Upper lobe of left lung (tissue), 6 donors: ENCODE measurements around the gene MNAT1. TPM values are rescaled to one million over a fixed set of nuclear protein-coding genes. Genes with fewer than 3 reads are reported as not detected.
A peak's percentile ranks its signal among the peaks of the same experiment; 100 is the strongest.

Experiments used
- ATAC-seq, 2 donors: fragments of 200-7000 bp; cut with Tn5 transposase; one replicate each; pipeline ENCODE4 v1.9.1; 2022; ENCODE audit warnings: mild to moderate bottlenecking in 2 of 2, moderate library complexity in 2 of 2; ENCODE audit not compliant: low FRiP score in 2 of 2
- DNase-seq, 2 donors: peaks; one replicate each; pipeline ENCODE4 v3.0.0-alpha.2; 2019 to 2020
- H3K27ac ChIP-seq, 4 donors: fragments of 200-600 bp; sonication (generic); one replicate each; pipeline ENCODE4 v1.5.1; 2016 to 2019
- H3K27me3 ChIP-seq, 4 donors: fragments of 200-600 bp; sonication (generic); one replicate each; pipeline ENCODE4 v1.5.1; 2017 to 2019
- H3K36me3 ChIP-seq, 4 donors: fragments of 200-600 bp; sonication (generic); one replicate each; pipeline ENCODE4 v1.5.1; 2016 to 2019
- H3K4me1 ChIP-seq, 4 donors: fragments of 200-600 bp; sonication (generic); one replicate each; pipeline ENCODE4 v1.5.1; 2018 to 2019
- H3K4me3 ChIP-seq, 4 donors: fragments of 200-600 bp; sonication (generic); one replicate each; pipeline ENCODE4 v1.5.1; 2017 to 2019; ENCODE audit warnings: mild to moderate bottlenecking in 2 of 4, moderate library complexity in 1 of 4
- H3K9me3 ChIP-seq, 4 donors: fragments of 200-600 bp; sonication (generic); one replicate each; pipeline ENCODE4 v1.5.1; 2018 to 2019
- EP300 ChIP-seq, 4 donors: sonication (generic); formaldehyde crosslinking; IDR thresholded peaks; one replicate each; pipeline ENCODE4 v1.5.1; 2017; ENCODE audit warnings: antibody characterized with exemption in 4 of 4, control low read depth in 2 of 4
- POLR2A ChIP-seq, 4 donors: fragments of 450-650 bp; IDR thresholded peaks; one replicate each; pipeline ENCODE4 v1.5.1; 2016 to 2017; ENCODE audit warnings: antibody characterized with exemption in 4 of 4, mild to moderate bottlenecking in 2 of 4
- POLR2AphosphoS5 ChIP-seq, 2 donors: sonication (generic); formaldehyde crosslinking; IDR thresholded peaks; one replicate each; pipeline ENCODE4 v1.5.1; 2017; ENCODE audit warnings: antibody characterized with exemption in 2 of 2
- WGBS, 2 donors: methylation state at CpG; one replicate each; pipeline ENCODE4 v1.1.5; 2017 to 2018; 5-methylcytosine and 5-hydroxymethylcytosine counted together
- total RNA-seq, 6 donors: library from RNA; depleted of rRNA in 4 of 6; stranded (reverse); fragments of >200 nt in 4 of 6; gene quantifications; one replicate each; pipeline versions ENCODE4 v1.1.0 to v1.2.1, GENCODE V29; 2016 to 2021
- TF ChIP-seq, protein P1 (sequence below), 6 experiments: fragments of 450-650 bp in 4 of 6; fragments of 200-600 bp in 2 of 6; sonication (generic) in 2 of 6; IDR thresholded peaks; one replicate each; pipeline ENCODE4 v1.5.1; 2016 to 2019; ENCODE audit warnings: antibody characterized with exemption in 6 of 6
- donor health status: DM: no; HTN: no; CAD: no; lungs with moderate emphysema.
- donor health status: DM: no; HTN: yes; CAD: no; lungs with severe emphysema.

The MNAT1 gene
- total RNA-seq, 6 donors from 2014 or later = 15.3 to 66.0 (median 19.9) TPM

GRCh38 chr14:60968099-60968498, 233.5 kb downstream of the MNAT1 start:
- Histone ChIP-seq H3K9me3 (no peaks in the 10 kb centered on the region), H3K27me3 (no peaks in the 10 kb centered on the region), H3K27ac (no peak overlapping the region), H3K4me3 (no peak overlapping the region), H3K4me1 (no peaks in the 10 kb centered on the region), H3K36me3 (peaks cover 0 to under 1% (median 0%) of the 10 kb centered on the region in 4 donors)
- ATAC-seq = no peak
- 88 to 90% methylated on average over 1 of the region's 1 CpG for WGBS, 2 donors
- TF ChIP-seq POLR2AphosphoS5 (IDR thresholded peaks at IDR 0.05) = no peak
- TF ChIP-seq, protein P1, sequence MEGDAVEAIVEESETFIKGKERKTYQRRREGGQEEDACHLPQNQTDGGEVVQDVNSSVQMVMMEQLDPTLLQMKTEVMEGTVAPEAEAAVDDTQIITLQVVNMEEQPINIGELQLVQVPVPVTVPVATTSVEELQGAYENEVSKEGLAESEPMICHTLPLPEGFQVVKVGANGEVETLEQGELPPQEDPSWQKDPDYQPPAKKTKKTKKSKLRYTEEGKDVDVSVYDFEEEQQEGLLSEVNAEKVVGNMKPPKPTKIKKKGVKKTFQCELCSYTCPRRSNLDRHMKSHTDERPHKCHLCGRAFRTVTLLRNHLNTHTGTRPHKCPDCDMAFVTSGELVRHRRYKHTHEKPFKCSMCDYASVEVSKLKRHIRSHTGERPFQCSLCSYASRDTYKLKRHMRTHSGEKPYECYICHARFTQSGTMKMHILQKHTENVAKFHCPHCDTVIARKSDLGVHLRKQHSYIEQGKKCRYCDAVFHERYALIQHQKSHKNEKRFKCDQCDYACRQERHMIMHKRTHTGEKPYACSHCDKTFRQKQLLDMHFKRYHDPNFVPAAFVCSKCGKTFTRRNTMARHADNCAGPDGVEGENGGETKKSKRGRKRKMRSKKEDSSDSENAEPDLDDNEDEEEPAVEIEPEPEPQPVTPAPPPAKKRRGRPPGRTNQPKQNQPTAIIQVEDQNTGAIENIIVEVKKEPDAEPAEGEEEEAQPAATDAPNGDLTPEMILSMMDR (IDR thresholded peaks at IDR 0.05) = no peak
- TF ChIP-seq EP300 (IDR thresholded peaks at IDR 0.05) = no peak
- TF ChIP-seq POLR2A (IDR thresholded peaks at IDR 0.05) = no peak
- no peak for DNase-seq

DNA sequence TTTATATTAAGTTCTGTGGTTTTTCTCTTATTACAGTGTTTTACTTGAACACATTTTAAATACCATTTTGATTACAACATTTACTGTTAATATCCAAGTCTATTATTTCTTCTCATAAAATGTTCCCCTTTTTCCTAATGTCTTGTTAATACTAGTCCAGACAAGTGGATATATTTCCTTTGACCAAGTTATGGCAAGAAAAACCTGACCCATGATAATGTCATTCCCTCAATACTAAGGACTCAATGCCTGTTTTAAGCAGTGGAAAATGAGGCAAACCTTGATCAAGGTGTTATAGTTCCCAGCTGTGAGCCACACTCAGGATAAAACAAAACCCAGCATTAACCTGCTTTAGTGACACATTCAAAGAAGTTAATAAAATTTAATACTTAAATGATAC, 234.1 kb downstream of the MNAT1 start:
- H3K27me3 ChIP-seq = no peaks in the 10 kb centered on the region
- ATAC-seq (no peak), DNase-seq (no peak)
- H3K36me3 ChIP-seq = peaks cover 0 to 4% (median 0%) of the 10 kb centered on the region in 4 donors
- H3K4me3 ChIP-seq = no peak overlapping the region
- H3K27ac ChIP-seq = no peak overlapping the region
- H3K9me3 ChIP-seq = no peaks in the 10 kb centered on the region
- no peaks in the 10 kb centered on the region for H3K4me1 ChIP-seq
- TF ChIP-seq POLR2AphosphoS5 (IDR thresholded peaks at IDR 0.05) = no peak
- no peak for TF ChIP-seq EP300 (IDR thresholded peaks at IDR 0.05)
- TF ChIP-seq POLR2A (IDR thresholded peaks at IDR 0.05) = no peak
- TF ChIP-seq, protein P1 (IDR thresholded peaks at IDR 0.05) = no peak

- WGBS, 2 donors = 77 to 94% methylated on average over 2 of the region's 2 CpGs
- TF ChIP-seq POLR2A (IDR thresholded peaks at IDR 0.05) (no peak), POLR2AphosphoS5 (IDR thresholded peaks at IDR 0.05) (no peak), EP300 (IDR thresholded peaks at IDR 0.05) (no peak)
- TF ChIP-seq, protein P1 (IDR thresholded peaks at IDR 0.05) = no peak
- H3K4me1 ChIP-seq = no peaks in the 10 kb centered on the region
- H3K27me3 ChIP-seq = no peaks in the 10 kb centered on the region
- no peaks in the 10 kb centered on the region for H3K9me3 ChIP-seq
- ATAC-seq (no peak), DNase-seq (no peak)
- peaks cover 0 to 8% (median 0%) of the 10 kb centered on the region in 4 donors for H3K36me3 ChIP-seq
- no peak overlapping the region for H3K27ac ChIP-seq
- H3K4me3 ChIP-seq = no peak overlapping the region
These were observed 235.6 kb downstream of the MNAT1 start for GRCh38 chr14:60970146-60970545.

DNA sequence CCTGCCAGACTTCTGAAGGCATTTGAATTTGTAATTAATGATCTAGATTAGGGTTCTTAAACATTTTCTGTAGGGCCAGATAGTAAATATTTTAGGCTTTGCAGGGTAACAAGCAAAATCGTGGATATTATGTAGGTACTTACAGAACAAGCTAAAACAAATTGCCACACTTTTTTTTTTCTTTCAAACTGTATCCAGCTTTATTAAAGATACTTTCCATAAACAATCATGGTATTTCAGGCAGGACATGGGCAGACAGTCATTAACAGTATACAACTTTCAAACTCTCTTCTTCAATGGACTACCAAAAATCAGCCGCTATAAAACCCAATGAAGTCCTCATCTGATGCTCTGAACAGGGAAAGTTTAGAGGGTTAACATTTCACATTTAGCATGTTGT, 236.7 kb downstream of the MNAT1 start:
- no peaks in the 10 kb centered on the region for H3K27me3 ChIP-seq
- no peak overlapping the region for H3K4me3 ChIP-seq
- WGBS, 2 donors = 36 to 38% methylated on average over 2 of the region's 2 CpGs
- DNase-seq = no peak
- H3K4me1 ChIP-seq = no peaks in the 10 kb centered on the region
- no peak overlapping the region for H3K27ac ChIP-seq
- H3K9me3 ChIP-seq = no peaks in the 10 kb centered on the region
- ATAC-seq = no peak
- H3K36me3 ChIP-seq = peaks cover 0 to 18% (median 0%) of the 10 kb centered on the region in 4 donors
- TF ChIP-seq, protein P1 (IDR thresholded peaks at IDR 0.05) = no peak
- TF ChIP-seq EP300 (IDR thresholded peaks at IDR 0.05) = no peak
- no peak for TF ChIP-seq POLR2A (IDR thresholded peaks at IDR 0.05)
- no peak for TF ChIP-seq POLR2AphosphoS5 (IDR thresholded peaks at IDR 0.05)

GRCh38 chr14:60972295-60972694, 237.7 kb downstream of the MNAT1 start:
- DNase-seq (peak in 1 of 2 donors; percentile 78), ATAC-seq (no peak)
- TF ChIP-seq EP300 (IDR thresholded peaks at IDR 0.05) (no peak), POLR2A (IDR thresholded peaks at IDR 0.05) (no peak), POLR2AphosphoS5 (IDR thresholded peaks at IDR 0.05) (no peak)
- TF ChIP-seq, protein P1 (IDR thresholded peaks at IDR 0.05) = no peak
- 97 to 99% methylated on average over 15 of the region's 15 CpGs for WGBS, 2 donors
- Histone ChIP-seq H3K36me3 (peaks cover 0 to 19% (median 0%) of the 10 kb centered on the region in 4 donors), H3K4me3 (no peak overlapping the region), H3K9me3 (no peaks in the 10 kb centered on the region), H3K4me1 (no peaks in the 10 kb centered on the region), H3K27ac (no peak overlapping the region), H3K27me3 (no peaks in the 10 kb centered on the region)
